Erythroblast (primary cell): Measurements from ENCODE around the gene TMIE.

Experiments used
- GATA1 ChIP-seq: IDR thresholded peaks from 2 replicates; pipeline ENCODE4 v1.6.1; 2011; ENCODE audit warnings: low read depth, mild to moderate bottlenecking, control low read depth, low read length, moderate library complexity
- POLR2A ChIP-seq: IDR thresholded peaks from 2 replicates; pipeline ENCODE4 v1.6.1; 2011; ENCODE audit warnings: mild to moderate bottlenecking, low read length

DNA sequence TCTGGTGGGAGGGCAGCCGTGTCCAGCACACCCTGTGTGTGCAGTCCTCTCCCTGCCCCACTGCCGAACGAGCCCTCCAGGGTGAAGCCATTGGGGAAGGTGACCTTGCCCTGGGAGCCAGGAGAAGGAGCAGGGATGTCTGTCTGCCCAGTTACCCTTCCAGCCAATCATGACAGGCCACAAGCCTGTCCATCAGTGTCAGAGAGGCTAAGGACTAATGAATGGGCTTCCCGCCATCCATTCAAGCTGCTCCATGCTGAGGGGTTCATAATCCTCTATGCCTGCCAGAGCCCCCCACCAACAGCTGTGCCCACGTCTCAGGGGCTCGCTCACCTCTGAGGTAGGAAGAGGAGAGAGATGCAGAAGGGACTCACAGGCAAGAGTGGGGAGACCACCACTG is 22.9 kb upstream of the TMIE start:
- TF ChIP-seq POLR2A, result no peak
- TF ChIP-seq GATA1, result no peak
